Measurements from ENCODE around the gene HEMK1.

The HEMK1 gene

DNA sequence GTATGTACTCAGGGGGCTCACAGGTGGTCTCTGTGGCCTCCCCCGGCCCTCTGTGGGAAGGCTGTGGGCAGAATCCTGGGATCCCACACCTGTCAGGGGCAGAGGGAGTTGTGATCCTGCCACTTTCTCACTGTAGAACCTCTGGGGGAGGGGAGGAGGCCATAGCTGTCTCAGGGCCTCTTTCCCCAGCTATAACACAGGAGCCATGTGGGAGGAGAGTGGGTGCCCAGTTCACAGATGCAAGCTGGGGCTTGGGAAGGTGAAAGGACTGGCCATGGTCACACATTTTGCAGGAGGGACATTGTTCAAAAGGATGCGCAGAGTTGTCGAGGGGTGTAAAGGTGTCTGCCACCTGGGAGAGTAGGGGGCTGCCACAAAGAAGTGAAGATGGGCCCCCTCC is 59.3 kb downstream of the HEMK1 start:
- no peak for DNase-seq
- intact Hi-C loops (cut with DNase I) = no loop called here

DNA sequence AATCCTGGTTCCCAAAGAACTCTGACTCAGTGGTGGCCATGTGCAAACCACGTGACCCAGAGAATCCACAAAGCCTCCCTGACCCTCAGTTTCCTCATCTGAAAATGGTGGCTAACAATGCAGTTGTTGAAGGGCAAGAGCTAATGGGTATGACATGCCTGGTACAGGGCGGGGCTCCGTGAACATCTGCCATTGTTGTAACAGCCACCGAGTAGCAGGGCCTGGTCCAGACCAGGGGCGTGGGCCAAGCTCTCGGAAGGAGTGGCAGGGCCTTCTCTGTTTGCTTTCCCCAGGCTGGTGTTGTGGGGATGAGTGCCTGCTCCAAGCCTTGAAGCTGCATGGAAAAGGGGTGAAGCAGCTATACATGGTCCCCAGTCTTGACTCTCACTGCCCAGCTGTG is 61.1 kb downstream of the HEMK1 start:
- no peak for DNase-seq
- intact Hi-C loops (cut with DNase I) = no loop called here

DNA sequence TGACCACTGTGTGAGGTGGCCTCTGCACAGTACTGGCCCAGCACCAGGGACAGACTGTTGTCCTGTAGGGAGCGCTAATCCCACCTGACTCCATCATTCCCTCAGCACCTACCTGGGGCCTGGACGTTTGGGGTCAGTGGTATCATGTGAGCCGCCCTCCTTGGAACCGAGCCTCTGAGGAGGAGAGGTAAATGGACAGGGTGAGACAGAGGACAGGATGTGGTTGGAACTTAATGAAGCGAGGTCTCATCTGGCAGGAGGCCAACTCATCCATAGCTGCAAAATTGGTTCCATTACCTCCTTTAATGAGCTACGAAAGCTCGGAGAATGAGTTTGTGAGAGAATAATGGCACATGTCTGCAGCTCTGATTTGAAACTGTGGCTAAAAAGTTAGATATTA is 61.6 kb downstream of the HEMK1 start:
- no peak for DNase-seq
- intact Hi-C loops (cut with DNase I) = no loop called here

DNA sequence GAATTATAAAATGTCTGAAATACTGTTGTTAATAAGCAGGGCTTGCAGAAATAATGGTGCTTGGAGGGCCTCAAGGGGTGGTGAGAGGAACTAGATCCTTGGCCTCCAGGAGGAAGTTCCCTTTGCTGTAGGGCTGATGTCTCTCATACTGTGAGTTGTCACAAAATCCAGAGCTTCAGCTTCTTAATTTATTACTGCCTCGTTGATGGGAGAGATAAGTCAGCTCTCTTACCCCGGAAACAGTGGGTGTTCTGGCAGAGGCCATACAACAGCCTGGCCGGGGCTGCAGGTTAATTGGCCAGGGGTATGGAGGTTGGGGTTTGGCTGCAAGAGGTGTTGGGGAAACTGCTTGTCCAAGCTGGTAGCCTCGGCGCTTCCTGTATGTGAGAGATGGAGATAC is 63.1 kb downstream of the HEMK1 start:
- intact Hi-C loops (cut with DNase I) = no loop called here
- DNase-seq = no peak

DNA sequence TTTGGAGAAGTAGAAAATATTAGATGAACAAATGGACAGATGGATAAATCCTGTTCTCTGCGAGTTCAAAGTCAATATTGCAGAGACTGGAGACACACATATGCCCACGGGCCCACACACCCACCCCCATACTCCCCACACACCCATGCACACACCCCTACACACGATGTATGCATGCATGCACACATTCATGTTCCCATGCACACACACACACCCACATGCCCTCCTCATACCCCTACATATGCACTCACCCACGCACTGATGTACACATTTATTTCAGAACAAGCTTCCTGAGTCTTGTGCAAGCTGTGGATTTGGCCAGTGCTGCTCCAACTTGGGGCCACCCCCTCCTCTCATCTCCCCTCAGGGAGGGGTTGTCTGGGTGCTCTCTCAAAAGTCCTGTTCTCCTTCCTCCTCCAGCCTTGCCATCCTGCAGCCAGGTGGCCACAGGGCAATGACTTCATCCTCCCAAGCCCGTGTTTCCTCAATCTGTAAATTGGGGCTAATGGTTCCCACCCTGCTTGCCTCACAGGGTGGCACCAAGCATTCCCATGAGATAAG is 64.0 kb downstream of the HEMK1 start:
- intact Hi-C loops (cut with DNase I) = no loop called here
- no peak for DNase-seq

DNA sequence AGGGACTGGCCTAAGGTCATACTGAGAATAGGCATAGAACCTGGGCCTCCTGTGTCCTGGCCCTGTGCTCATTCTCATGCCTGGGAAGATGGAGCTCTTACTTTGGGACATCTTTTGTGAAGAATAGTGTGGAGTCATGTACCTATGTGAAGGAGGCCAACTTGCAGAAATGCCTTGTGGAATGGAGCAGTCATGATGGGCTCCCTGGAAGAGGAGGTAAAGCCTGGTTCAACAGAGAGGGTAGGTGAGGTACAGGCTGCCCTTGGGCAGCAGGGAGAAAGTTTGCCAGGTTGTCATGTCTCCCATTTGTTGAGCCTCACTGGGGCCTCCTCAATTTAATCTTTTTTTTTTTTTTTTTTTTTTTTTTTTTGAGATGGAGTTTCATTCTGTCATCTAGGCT is 65.7 kb downstream of the HEMK1 start:
- intact Hi-C loops (cut with DNase I) = no loop called here
- DNase-seq = no peak

DNA sequence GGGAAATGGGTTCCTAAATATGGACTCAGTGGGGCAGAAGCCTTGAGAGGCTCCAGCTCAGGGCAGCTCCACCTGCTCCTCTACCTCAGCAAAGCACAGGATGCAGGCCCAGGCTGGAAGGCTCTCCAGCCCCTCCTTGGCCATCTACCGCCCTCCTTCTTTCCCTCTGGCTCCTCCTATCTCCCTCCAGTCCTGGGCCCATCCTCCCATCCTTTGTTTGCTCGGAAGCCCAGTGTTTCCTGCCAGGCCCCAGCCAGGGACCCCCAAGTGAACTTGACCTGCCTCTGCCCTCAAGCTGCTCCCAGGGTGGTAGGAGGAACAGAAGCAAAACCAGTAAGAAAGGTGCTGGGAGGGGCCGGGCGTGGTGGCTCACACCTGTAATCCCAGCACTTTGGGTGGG is 67.7 kb downstream of the HEMK1 start:
- intact Hi-C loops (cut with DNase I) = no loop called here
- no peak for DNase-seq

DNA sequence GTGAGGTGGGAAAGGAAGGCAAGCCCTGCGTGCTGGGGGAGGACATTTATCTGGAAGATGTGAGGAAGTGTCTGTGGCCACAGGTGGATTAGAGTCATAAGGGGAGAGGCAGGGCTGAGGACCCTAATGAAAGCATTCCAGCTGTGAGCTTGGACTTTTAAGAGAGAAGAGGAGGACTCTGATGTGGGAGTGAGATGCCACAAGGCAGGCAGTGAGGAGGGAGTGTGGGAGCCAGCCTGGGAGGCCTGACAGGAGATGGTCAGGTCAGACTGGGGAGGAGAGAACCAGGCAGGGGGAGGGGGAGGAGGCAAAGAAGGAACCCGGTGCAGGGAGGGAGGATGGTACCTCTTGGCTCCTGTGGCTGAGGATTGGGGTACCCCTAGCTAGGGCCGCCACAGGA is 68.6 kb downstream of the HEMK1 start:
- DNase-seq = no peak
- intact Hi-C loops (cut with DNase I) = no loop called here

DNA sequence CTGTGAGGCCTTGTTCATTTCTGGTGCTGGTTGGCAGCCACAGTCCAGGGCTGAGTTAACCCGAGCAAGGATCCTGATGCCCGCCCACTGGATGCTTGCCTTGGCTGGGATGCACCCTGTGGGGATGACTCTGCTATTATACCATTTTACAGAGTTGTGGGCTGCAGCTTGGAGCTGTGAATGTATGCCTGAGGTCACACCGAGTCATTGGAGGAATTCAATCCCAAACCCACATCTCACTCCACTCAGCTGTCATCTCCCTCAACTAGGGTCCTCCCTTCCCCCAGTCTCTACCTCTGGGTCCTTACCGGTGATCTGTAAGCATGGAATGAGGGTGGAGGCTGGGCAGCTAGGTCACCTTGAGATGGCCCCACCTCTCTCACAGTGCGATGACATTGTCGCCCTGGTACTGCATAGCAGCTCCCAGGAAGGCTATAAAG is 69.8 kb downstream of the HEMK1 start:
- no peak for DNase-seq
- intact Hi-C loops (cut with DNase I) = no loop called here

DNA sequence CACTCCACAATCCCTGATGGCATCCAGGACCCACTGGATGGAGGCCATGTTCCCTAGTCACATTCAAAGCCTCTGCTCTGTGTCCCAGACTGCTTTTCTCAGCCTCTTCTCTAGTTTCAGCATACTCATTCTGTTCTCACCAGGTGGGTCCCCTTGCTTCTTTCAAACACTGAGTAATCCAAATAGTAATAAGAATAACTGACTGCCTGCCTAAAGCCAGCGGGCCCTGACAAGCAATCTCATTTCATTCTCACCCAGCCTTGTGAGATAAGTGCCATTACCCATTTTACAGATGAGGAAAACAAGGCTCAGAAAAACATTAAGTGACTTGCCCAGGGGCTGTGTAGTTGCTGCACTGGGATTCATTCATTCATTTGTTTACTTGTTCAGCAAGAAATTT is 73.1 kb downstream of the HEMK1 start:
- no peak for DNase-seq
- intact Hi-C loops (cut with DNase I) = no loop called here

DNA sequence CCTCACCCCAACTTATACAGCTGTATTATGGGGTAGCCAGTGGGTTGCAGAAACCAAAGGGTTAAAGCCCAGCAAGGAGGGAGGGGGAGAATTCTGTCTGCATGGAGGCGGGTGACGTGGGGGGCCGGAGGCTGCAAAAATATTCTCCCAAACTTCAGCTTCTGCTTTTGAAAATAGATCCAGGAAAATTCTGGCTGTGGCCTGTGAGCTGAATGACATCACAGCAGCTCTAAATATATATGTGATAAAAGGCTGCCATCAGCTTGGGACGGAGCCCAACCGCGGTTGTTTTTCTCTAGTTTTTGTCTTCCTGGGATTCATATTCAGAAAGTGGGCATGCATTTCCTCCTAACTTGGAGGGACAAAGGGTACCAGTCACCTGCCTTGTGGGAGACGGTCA is 75.2 kb downstream of the HEMK1 start:
- intact Hi-C loops (cut with DNase I) = no loop called here
- DNase-seq = peak in 8 of 10 donors; percentile 42 to 93 (median 62)

DNA sequence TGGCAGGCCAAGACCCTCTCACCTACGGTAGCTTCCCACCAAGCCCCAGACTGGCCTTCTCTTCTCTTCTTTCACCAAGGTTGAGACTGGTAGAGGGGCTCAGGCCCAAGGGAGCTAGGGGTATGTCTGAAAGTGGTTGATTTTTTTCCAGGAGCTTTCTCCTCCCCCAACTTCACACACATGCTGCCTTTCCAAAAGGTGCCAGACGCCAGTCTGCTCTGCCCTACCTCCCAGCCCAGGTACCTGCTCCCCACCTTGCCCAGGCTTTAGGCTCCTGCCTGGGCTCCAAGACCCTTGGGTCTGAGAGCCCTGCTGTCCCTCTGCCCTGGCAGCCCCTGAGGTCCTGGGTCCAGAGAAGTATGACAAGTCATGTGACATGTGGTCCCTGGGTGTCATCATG is 76.1 kb downstream of the HEMK1 start:
- intact Hi-C loops (cut with DNase I) = no loop called here

More for the DNA sequence above, 76.1 kb downstream of the HEMK1 start:
- peak in 1 of 10 donors; percentile 22 for DNase-seq

Measured in posterior cingulate gyrus (tissue), 11 donors.